ENCODE data around the gene PRKCQ.

DNA sequence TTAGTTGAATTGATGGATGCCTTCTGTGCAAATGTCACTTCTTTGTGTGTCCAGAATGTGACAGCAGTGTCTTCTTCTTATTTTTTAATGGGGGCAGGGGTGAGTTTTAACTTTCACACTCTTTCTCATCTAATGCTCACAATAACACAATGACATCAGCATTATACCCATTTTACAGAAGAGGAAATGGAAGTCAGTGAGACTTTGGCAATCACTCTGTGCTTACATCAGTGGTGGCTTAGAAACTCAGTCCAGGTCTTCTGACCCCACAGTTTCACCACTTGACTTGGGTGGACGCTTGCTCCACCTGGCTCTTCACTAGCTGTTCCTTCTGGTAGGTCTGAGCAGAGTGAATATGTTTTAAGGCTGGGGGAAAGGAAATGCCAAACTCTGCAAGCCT lies 124.0 kb downstream of the PRKCQ start:
- no peak for TF ChIP-seq CTCF (IDR thresholded peaks at IDR 0.05)
- TF ChIP-seq POLR2A (IDR thresholded peaks at IDR 0.05) = no peak

All from tibial nerve (tissue), 3 donors.